ACC112 (cell line): ENCODE data around the gene ST6GALNAC4.

Source experiments
- H2AFZ ChIP-seq: fragments of 200-600 bp; sonication (generic); one replicate; pipeline ENCODE4 v1.6.0; 2017; ENCODE audit warnings: antibody characterized with exemption, low read length; ENCODE audit not compliant: unreplicated experiment
- H3K27ac ChIP-seq: fragments of 200-600 bp; sonication (generic); 2 replicates; pipeline ENCODE4 v1.5.1; 2014; ENCODE audit warnings: low read depth, mild to moderate bottlenecking, antibody characterized with exemption, low read length, moderate library complexity
- H3K27me3 ChIP-seq: fragments of 200-600 bp; sonication (generic); 2 replicates; pipeline ENCODE4 v1.6.1; 2014; ENCODE audit warnings: mild to moderate bottlenecking, antibody characterized with exemption, low read length, moderate library complexity, mixed read lengths; ENCODE audit not compliant: insufficient read depth
- H3K36me3 ChIP-seq: fragments of 200-600 bp; sonication (generic); 2 replicates; pipeline ENCODE4 v1.6.1; 2016; ENCODE audit warnings: mild to moderate bottlenecking, antibody characterized with exemption, low read length, moderate library complexity, mixed read lengths; ENCODE audit not compliant: insufficient read depth
- H3K4me1 ChIP-seq: fragments of 200-600 bp; sonication (generic); one replicate; pipeline ENCODE4 v1.6.1; 2016; ENCODE audit warnings: low read length, mixed read lengths; ENCODE audit not compliant: insufficient read depth, unreplicated experiment, control insufficient read depth
- H3K4me3 ChIP-seq: fragments of 200-600 bp; sonication (generic); 2 replicates; pipeline ENCODE4 v1.5.1; 2014; ENCODE audit warnings: mild to moderate bottlenecking, low read depth, low read length
- H3K79me2 ChIP-seq: fragments of 200-600 bp; sonication (generic); one replicate; pipeline ENCODE4 v1.6.0; 2016; ENCODE audit warnings: low read length; ENCODE audit not compliant: control insufficient read depth, unreplicated experiment, insufficient read depth

ST6GALNAC4 gene

DNA sequence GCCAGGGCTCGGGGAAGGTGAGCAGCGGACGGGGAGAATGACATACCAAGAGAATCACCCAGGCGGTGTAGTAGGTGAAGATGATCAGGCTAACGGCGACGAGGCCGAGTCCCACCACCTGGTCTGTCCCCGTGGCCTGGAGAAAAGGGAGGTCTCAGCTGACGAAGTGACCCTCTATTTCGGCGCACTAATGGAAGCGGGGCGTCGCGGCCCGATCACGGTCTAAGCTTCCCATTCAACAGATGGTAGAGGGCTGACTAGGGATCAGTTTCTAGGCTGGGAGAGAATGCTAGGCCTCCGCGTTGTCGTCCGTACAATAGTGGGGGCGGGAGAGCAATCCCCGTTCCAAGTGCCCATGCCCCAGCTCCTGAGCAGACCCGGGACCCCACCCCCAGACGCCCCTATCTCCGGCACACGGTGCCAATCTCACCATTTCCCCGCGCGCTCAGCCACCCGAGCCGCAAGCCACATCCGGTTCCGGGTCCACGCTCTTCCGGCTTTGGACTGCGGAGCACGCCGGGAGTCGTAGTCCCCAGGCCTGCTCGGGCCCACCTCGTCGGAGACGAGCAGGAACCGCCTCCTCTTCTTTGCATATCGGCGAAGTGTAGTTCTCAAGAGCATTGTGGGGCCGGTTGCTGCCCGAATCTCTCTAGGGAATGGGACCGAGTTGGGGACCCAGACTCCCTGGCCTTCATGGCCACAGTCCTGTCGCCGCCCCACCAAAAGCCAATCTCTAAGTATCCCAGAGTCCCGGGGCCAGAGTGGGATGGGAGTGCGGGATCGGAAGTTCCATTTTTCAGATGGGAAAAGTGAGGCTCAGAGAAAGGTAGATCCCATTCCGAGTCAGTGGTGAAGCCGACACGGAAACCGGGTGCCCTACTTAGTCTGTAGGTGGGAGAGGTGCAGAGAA is 20.8 kb upstream of the ST6GALNAC4 start, which contains the start of gene DPM2:
TSS of gene DPM2 (minus strand) at position 467 of the 910 bp plus-strand sequence. CDS start at position 433, 34 bp downstream.
- H3K27ac ChIP-seq = peak within 1 kb of the TSS; percentile 32
- H3K27me3 ChIP-seq = no peaks in the 10 kb centered on the region
- H3K79me2 ChIP-seq = peaks cover 35% of the 10 kb centered on the region
- peaks cover 24% of the 10 kb centered on the region for H3K4me1 ChIP-seq
- peak within 1 kb of the TSS; percentile 86 for H3K4me3 ChIP-seq
- H3K36me3 ChIP-seq = no peaks in the 10 kb centered on the region
- H2AFZ ChIP-seq = no peak within 1 kb of the TSS

DNA sequence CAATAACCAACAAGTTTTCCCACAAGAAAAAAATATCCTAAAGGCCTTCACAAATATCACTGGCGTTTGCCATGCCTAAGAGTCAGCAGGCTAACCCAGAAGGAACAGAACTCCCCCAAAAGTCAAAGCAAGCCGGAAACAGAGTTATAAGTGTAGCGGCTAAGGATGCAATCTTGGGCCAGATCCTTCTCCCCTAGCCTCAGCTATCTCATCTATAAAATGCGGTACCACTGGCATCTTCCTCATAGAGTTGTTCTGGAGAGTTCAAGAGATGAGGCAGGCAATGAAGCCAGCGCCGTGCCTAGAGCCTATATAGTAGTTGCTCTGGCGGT is 20.2 kb upstream of the ST6GALNAC4 start:
- H3K36me3 ChIP-seq = no peaks in the 10 kb centered on the region
- peak overlapping the region; percentile 32 for H3K27ac ChIP-seq
- no peak overlapping the region for H2AFZ ChIP-seq

DNA sequence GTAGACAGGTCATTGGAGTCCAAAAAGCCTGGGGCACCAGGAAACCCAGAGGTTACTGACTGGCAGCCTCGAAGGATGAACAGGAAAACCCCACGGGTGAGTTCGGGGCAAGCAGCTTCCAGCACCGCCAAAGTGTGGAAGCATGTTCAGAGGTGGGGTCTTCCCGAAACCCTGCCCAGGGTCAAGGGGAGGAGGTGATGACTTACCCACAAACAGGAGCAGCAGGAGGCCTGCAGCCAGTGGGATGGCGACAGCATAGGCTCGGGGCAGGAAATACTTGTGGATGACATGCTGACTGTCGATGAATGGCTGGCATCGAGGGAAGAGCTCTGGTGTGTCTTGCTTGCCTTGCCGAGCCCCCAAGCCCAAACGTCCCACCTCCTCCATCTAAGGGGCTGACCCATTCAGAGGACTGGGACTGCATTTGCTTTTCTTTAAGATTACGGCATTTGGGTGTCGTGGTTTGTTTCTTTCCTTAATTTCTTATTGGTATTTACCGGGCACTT is 19.6 kb upstream of the ST6GALNAC4 start:
- H3K4me3 ChIP-seq = peak overlapping the region; percentile 86
- no peak overlapping the region for H2AFZ ChIP-seq
- H3K79me2 ChIP-seq = peaks cover 35% of the 10 kb centered on the region
- peak overlapping the region; percentile 32; the same call in 1 of the 2 replicates for H3K27ac ChIP-seq
- peaks cover 34% of the 10 kb centered on the region for H3K4me1 ChIP-seq
- H3K36me3 ChIP-seq = no peaks in the 10 kb centered on the region
- H3K27me3 ChIP-seq = no peaks in the 10 kb centered on the region

More for the DNA sequence above, 20.2 kb upstream of the ST6GALNAC4 start:
- peak overlapping the region; percentile 86 for H3K4me3 ChIP-seq
- peaks cover 35% of the 10 kb centered on the region for H3K79me2 ChIP-seq
- no peaks in the 10 kb centered on the region for H3K27me3 ChIP-seq
- peaks cover 27% of the 10 kb centered on the region for H3K4me1 ChIP-seq

DNA sequence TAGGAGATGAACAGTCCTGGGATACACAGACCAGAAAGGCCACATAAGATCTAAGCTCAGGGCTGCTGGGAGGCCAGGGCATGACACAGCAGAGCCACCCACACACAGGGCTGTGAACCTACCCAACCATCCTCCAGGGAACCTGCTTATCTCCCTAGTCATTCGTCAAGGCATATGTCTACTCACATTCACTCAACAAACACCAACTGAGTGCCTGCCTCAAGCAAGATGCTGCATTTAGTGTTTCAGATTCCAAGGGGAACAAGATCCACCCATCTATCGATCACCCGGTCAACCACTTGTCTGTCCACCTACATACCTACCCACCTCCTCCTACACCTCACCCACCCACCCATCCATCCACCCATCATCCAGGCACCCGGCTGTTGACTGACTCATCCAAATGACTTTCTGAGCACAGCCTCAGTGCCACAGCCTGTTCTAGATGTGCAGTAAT is 19.0 kb upstream of the ST6GALNAC4 start:
- Histone ChIP-seq H3K36me3 (no peaks in the 10 kb centered on the region), H3K4me1 (peaks cover 40% of the 10 kb centered on the region), H3K27ac (peak overlapping the region; percentile 32; the same call in 1 of the 2 replicates), H3K79me2 (peaks cover 35% of the 10 kb centered on the region), H3K27me3 (no peaks in the 10 kb centered on the region), H3K4me3 (peak overlapping the region; percentile 86), H2AFZ (no peak overlapping the region)

DNA sequence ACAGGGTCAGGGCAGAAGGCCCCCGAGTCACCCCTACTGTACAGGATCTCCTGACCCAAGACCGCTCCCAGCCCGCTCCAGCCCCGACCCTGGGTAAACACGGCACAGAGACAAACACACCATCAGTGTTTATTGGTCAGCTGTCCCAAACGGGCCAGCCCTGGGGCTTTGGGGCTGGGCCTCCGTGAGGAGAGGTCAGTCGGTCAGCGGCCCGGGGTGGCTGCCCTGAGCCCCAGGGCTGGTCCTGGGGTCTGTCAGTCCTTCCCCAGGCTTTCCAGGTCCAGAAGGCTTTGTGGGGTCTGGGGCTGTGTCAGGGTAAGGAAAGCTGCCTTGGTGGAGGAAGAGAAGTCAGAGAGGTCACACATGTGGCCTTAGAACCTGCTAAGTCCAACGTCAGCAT is 18.1 kb upstream of the ST6GALNAC4 start:
- Histone ChIP-seq H3K79me2 (peaks cover 35% of the 10 kb centered on the region), H3K4me3 (0 out of 2 replicates have a peak overlapping the region, but pooled peaks have one; percentile 86), H3K36me3 (no peaks in the 10 kb centered on the region), H3K27me3 (no peaks in the 10 kb centered on the region), H3K4me1 (peaks cover 40% of the 10 kb centered on the region), H2AFZ (no peak overlapping the region), H3K27ac (peak overlapping the region; percentile 19; the same call in 1 of the 2 replicates)

DNA sequence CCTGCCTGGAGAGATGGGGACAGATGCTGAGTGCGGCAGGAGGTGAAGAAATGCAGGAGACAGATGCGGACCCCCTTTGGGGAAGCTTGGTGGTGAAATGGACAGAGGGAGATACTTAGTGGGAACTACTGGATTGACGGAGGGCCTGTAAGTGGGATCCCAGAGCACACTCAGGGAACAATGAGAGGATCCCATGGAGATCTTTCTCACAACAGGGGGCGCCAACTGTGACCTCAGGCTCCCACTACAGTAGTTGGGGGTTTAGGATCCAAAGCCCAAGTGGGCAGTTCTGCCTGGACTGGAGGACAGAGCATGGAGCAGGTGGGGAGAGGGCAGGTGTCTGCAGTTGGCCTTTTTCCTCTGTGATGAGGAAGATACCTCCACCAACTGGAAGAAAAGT is 17.4 kb upstream of the ST6GALNAC4 start:
- Histone ChIP-seq H3K4me1 (peaks cover 40% of the 10 kb centered on the region), H3K79me2 (peaks cover 35% of the 10 kb centered on the region), H3K4me3 (no peak overlapping the region), H2AFZ (no peak overlapping the region), H3K36me3 (no peaks in the 10 kb centered on the region), H3K27ac (no peak overlapping the region), H3K27me3 (no peaks in the 10 kb centered on the region)

DNA sequence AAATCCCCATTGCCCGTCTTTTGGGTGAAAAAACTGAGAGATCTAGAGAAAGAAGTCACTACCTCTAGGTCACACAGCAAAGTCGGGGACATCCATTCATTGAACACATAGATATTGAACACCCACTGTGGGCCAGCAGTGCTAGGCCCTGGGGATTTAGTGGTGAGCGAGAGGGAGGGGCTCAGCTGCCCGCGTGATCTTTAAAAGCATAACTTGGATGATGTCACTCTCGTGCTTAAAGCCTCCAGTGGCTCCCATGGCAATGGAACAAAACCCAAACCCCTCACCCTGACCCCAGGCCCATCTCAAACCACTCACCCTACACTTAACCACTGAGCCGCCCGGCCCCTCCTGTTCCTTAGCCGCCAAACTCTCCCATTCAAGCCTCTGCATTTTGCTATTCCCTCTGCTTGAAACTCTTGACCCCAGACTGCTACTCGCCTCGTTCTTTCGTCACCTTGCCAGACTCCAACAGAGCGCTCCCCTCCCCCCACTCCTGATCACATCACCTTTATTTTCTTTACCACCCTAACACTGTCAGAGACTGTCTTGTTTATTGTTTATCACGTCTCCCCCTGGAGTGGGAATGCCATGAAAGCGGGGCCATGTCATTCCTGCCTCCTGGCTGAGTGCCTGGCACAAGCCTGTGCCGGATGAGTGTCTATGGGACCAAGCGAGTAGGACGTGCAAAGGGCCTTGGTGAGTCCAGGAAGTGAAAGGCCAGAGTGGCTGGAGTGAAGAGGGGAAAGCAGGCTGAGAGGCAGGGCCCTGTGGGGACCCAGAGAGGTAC is 14.4 kb upstream of the ST6GALNAC4 start:
- H3K4me3 ChIP-seq = peak overlapping the region; percentile 78

DNA sequence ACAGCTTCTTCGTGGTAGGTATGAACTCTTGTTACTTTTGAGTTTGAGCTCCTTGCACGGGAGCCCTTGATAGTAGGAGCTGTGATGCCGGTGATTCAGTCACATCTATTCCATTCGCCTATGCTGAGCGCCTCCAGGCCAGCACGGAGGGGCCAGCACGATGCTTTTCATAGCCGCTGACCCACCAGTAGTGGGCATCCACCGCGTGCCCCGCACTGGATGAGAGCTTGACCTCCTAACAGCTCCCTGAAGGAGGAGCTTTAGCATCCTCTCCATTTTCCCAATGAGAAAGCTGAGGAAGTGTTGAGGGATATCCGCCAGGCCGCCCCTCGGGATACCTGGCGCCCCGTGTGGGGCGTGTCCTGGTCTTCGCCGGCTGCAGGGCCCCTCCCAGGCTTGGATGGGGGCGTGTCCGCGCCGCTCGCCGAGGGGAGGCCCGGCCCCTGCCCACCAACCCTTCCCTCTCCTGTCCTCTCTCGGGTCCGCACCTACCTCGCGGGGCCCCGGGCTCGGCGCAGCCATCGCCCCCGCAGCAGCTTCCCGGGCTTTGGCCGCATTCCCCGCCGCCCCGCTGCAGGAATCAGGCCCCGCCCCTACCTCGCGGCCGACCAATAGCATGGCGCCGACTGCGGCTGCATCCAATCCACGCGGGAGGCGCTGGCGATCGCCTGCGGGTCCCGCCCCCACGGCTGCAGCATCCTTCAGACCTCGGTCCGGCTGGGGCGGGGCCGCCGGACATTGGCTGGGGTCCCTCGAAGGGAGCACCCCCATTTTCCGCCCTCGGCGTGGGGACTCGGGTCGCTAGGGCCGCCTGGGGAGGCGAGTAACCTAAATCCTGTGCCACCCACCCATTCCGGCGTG is 13.6 kb upstream of the ST6GALNAC4 start, which contains the start of gene PIP5KL1:
TSS of gene PIP5KL1 (minus strand) at position 547 of the 861 bp plus-strand sequence. CDS start at position 522, 25 bp downstream.
- Histone ChIP-seq H3K27ac (peak within 1 kb of the TSS; percentile 95), H3K36me3 (no peaks in the 10 kb centered on the region), H3K4me1 (peaks cover 27% of the 10 kb centered on the region), H3K79me2 (peaks cover 14% of the 10 kb centered on the region), H3K27me3 (no peaks in the 10 kb centered on the region), H3K4me3 (peak within 1 kb of the TSS; percentile 78), H2AFZ (no peak within 1 kb of the TSS)

More for the DNA sequence above, 14.4 kb upstream of the ST6GALNAC4 start:
- H3K27me3 ChIP-seq = no peaks in the 10 kb centered on the region
- H2AFZ ChIP-seq = no peak overlapping the region
- no peaks in the 10 kb centered on the region for H3K36me3 ChIP-seq
- H3K4me1 ChIP-seq = peaks cover 35% of the 10 kb centered on the region
- peaks cover 23% of the 10 kb centered on the region for H3K79me2 ChIP-seq
- peak overlapping the region; percentile 95 for H3K27ac ChIP-seq

DNA sequence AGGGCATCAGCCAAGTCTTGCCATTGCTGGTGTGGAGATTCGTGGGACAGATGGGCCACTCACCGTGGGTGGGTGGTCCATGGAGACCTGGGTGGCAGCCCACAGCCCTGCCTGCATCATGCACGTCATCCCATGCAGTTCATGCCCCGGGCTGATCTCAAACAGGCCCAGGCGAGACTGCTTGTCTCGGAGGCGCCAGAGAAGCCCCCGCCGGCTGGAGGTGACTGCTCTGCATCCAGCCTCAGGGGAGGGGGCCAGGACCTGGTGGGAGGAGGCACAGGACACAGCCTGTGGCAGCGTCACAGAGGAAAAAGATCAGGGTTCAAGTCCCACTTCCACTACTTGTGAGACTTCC is 12.8 kb upstream of the ST6GALNAC4 start:
- H3K36me3 ChIP-seq = no peaks in the 10 kb centered on the region
- peaks cover 20% of the 10 kb centered on the region for H3K4me1 ChIP-seq
- no peak overlapping the region for H2AFZ ChIP-seq
- H3K27me3 ChIP-seq = no peaks in the 10 kb centered on the region
- peaks cover 6% of the 10 kb centered on the region for H3K79me2 ChIP-seq
- H3K27ac ChIP-seq = no peak overlapping the region
- H3K4me3 ChIP-seq = no peak overlapping the region
